IPS-20b (cell line): ENCODE results near the gene NOL9.

Experiments
- H3K27ac ChIP-seq: one replicate; pipeline ENCODE4 v1.5.1; 2013; ENCODE audit warnings: low read length
- H3K27me3 ChIP-seq: 2 replicates; pipeline ENCODE4 v1.6.1; 2013; ENCODE audit warnings: mild to moderate bottlenecking, low read length, inconsistent platforms; ENCODE audit not compliant: insufficient read depth
- H3K36me3 ChIP-seq: 2 replicates; pipeline ENCODE4 v1.6.1; 2013; ENCODE audit warnings: low read depth, mild to moderate bottlenecking, inconsistent platforms, low read length, moderate library complexity; ENCODE audit not compliant: insufficient read depth
- H3K4me1 ChIP-seq: 2 replicates; pipeline ENCODE4 v1.6.1; 2013; ENCODE audit warnings: mild to moderate bottlenecking, control low read depth, inconsistent platforms, low read length, moderate library complexity; ENCODE audit not compliant: insufficient read depth
- H3K4me3 ChIP-seq: 2 replicates; pipeline ENCODE4 v1.5.1; 2013; ENCODE audit warnings: mild to moderate bottlenecking, low read length, inconsistent platforms
- H3K9ac ChIP-seq: 2 replicates; pipeline ENCODE4 v1.6.1; 2013; ENCODE audit warnings: low read depth, mild to moderate bottlenecking, inconsistent platforms, low read length, moderate library complexity
- H3K9me3 ChIP-seq: 2 replicates; pipeline ENCODE4 v1.6.1; 2013; ENCODE audit warnings: mild to moderate bottlenecking, low read depth, low read length, inconsistent platforms; ENCODE audit not compliant: insufficient read depth

NOL9 gene

GRCh38 chr1:6504887-6505286, 49.4 kb downstream of the NOL9 start:
- no peak overlapping the region for H3K27ac ChIP-seq
- no peak overlapping the region for H3K9ac ChIP-seq

DNA sequence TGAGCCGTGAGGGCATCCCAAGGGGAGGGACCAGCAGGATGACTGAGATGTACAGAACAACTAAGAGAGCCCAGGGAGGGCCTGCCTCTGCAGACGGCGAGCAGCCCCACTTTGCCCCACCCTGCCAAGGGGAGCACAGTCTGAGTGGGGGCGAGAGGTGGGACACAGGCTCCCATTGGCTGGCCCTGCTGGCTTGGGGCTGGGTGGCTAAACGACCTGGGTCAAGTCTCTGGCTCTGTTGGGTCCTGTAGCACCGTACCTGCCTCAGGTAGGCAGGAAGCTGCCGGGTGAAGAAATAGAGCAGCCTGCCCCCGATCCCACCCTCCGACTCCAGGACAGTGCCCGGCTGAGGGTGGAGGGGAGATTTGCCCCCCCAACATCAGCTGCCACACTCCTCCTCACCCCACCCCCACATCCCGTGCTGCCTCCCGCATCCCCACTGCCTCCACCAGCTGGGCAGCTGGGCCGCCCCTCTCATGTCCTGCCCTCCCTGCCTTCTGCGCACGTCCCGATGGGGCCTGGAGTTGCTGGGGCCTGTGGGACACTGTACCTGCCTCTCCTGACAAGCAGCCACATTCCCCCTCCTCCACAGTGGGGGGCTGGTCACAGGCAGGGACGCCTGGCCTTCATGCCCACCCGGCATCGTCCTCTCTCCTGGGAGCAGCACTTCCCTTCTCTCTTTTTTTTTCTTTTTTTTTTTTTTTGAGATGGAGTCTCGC, 50.3 kb downstream of the NOL9 start:
- no peaks in the 10 kb centered on the region for H3K36me3 ChIP-seq
- no peak overlapping the region for H3K9ac ChIP-seq
- H3K4me3 ChIP-seq = no peak overlapping the region
- no peaks in the 10 kb centered on the region for H3K4me1 ChIP-seq
- H3K27me3 ChIP-seq = peaks cover 5% of the 10 kb centered on the region
- H3K9me3 ChIP-seq = no peaks in the 10 kb centered on the region
- no peak overlapping the region for H3K27ac ChIP-seq

More at GRCh38 chr1:6504887-6505286, 49.4 kb downstream of the NOL9 start:
- H3K36me3 ChIP-seq = no peaks in the 10 kb centered on the region
- H3K27me3 ChIP-seq = no peaks in the 10 kb centered on the region
- no peak overlapping the region for H3K4me3 ChIP-seq
- H3K9me3 ChIP-seq = no peaks in the 10 kb centered on the region
- no peaks in the 10 kb centered on the region for H3K4me1 ChIP-seq

GRCh38 chr1:6502000-6502891, 52.1 kb downstream of the NOL9 start:
- no peaks in the 10 kb centered on the region for H3K36me3 ChIP-seq
- H3K27ac ChIP-seq = no peak overlapping the region
- H3K4me3 ChIP-seq = no peak overlapping the region
- H3K4me1 ChIP-seq = no peaks in the 10 kb centered on the region
- H3K9me3 ChIP-seq = no peaks in the 10 kb centered on the region
- H3K27me3 ChIP-seq = peaks cover 21% of the 10 kb centered on the region
- H3K9ac ChIP-seq = no peak overlapping the region

DNA sequence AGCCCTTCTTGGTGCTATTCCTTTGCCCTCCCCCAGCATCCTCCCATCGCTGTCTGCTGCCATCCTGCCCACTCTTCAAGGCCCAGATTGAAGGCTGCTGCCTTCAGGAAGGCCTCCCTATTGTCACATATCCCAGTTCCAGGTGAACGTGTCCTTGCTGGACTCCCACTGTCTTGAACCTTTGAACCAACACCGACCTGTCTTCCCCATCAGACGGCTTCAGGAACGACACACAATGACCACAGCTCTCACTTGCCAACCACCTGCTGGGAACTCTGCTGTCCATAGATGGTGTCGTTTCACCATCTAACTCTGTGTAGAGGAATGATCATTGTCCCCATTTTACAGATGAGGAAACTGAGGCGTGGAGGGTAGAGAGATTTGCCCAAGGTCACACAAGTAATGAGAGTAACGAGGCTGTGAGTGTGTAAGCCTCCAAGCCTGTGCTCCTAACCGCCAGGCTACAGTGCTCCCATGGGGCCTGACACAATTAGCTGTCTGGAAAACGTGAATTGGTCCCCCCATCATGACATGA, 53.0 kb downstream of the NOL9 start:
- Histone ChIP-seq H3K9ac (no peak overlapping the region), H3K27ac (no peak overlapping the region), H3K9me3 (no peaks in the 10 kb centered on the region), H3K27me3 (peaks cover 28% of the 10 kb centered on the region), H3K4me1 (no peaks in the 10 kb centered on the region; the same call in 1 of the 2 replicates), H3K4me3 (no peak overlapping the region), H3K36me3 (no peaks in the 10 kb centered on the region)

- no peaks in the 10 kb centered on the region for H3K36me3 ChIP-seq
- H3K27ac ChIP-seq = no peak overlapping the region
- no peak overlapping the region for H3K4me3 ChIP-seq
- H3K4me1 ChIP-seq = peaks cover 5% of the 10 kb centered on the region; the same call in 1 of the 2 replicates
- H3K27me3 ChIP-seq = peaks cover 34% of the 10 kb centered on the region
- H3K9ac ChIP-seq = no peak overlapping the region
- H3K9me3 ChIP-seq = no peaks in the 10 kb centered on the region
Observed at GRCh38 chr1:6500544-6501278, 53.6 kb downstream of the NOL9 start.

- no peaks in the 10 kb centered on the region for H3K9me3 ChIP-seq
- H3K4me1 ChIP-seq = peaks cover 9% of the 10 kb centered on the region; the same call in 1 of the 2 replicates
- no peak overlapping the region for H3K4me3 ChIP-seq
- H3K9ac ChIP-seq = no peak overlapping the region
- no peak overlapping the region for H3K27ac ChIP-seq
- H3K27me3 ChIP-seq = peaks cover 38% of the 10 kb centered on the region
- H3K36me3 ChIP-seq = no peaks in the 10 kb centered on the region
Observed at GRCh38 chr1:6499296-6499695, 55.0 kb downstream of the NOL9 start.

DNA sequence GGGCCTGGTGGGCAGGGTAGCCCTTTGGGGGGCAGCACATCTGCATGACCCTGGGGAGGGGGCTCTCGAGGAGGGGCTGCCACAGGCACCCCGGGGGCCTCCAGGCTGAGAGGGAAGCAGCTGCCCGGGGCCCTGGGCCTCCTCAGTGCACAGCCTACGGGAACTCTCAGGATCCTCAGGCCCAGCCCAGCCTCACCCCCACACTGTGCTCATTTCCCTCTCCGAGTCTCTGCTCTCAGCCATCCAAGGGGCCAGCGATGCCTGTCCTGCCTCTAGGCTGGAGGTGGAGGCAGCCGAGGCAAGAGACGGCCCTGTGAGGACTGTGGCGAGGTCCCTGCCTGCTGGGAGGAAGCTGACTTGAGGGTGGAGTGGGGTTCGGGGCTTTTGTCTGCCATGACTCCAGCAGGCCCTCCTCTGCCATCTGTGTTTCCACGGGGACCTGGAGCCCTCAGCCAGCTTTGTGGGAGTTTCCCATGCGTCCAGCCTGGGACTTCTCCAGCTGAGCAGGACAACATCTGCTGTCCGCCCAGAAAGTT, 55.7 kb downstream of the NOL9 start:
- H3K4me1 ChIP-seq = peaks cover 9% of the 10 kb centered on the region; the same call in 1 of the 2 replicates
- no peak overlapping the region for H3K27ac ChIP-seq

GRCh38 chr1:6497867-6498575, 56.3 kb downstream of the NOL9 start:
- Histone ChIP-seq H3K4me3 (peak overlapping the region; percentile 68), H3K27ac (no peak overlapping the region), H3K9ac (no peak overlapping the region), H3K36me3 (no peaks in the 10 kb centered on the region), H3K9me3 (no peaks in the 10 kb centered on the region), H3K4me1 (peaks cover 9% of the 10 kb centered on the region; the same call in 1 of the 2 replicates), H3K27me3 (peaks cover 38% of the 10 kb centered on the region)

More for the DNA sequence above, 55.7 kb downstream of the NOL9 start:
- Histone ChIP-seq H3K9me3 (no peaks in the 10 kb centered on the region), H3K27me3 (peaks cover 38% of the 10 kb centered on the region), H3K4me3 (no peak overlapping the region), H3K9ac (no peak overlapping the region), H3K36me3 (no peaks in the 10 kb centered on the region)

DNA sequence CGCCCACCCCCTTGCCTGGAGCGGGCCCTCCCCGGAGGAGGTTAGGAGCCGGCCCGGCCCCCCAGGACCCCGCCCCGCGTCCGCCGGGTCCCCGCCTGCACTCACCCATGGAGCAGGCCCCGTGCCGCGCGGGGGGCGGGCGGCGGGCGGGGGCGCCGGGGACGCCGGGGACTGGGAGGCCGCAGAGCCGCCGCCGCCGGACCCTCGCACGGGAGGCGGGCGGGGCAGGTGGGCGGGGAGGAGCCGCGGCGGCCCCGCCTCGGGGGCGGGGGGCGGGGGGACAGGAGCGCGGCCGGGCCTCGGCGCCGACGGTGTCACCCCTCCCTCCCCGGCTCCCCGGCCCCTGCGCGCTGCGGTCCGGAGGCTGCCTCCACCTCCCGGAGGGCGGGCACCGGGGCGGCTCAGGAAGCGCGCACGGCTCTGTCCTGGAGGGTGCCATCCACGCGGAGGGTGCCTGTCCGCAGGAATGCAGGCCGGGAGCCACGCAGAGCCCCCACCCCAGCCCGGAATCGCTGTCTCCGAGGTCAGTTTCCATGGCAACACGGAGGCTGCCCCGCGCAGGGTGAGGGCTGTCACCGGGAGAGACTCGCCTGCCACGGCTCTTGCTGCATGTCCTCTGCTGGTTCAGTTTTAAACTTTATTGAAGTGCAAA, 57.0 kb downstream of the NOL9 start:
- H3K4me1 ChIP-seq = peaks cover 9% of the 10 kb centered on the region; the same call in 1 of the 2 replicates
- H3K27ac ChIP-seq = no peak overlapping the region
- peak overlapping the region; percentile 69 for H3K4me3 ChIP-seq
- H3K27me3 ChIP-seq = peaks cover 38% of the 10 kb centered on the region
- no peak overlapping the region for H3K9ac ChIP-seq
- no peaks in the 10 kb centered on the region for H3K36me3 ChIP-seq
- H3K9me3 ChIP-seq = no peaks in the 10 kb centered on the region

- Histone ChIP-seq H3K36me3 (no peaks in the 10 kb centered on the region), H3K9me3 (no peaks in the 10 kb centered on the region), H3K4me1 (peaks cover 9% of the 10 kb centered on the region; the same call in 1 of the 2 replicates), H3K27me3 (peaks cover 38% of the 10 kb centered on the region), H3K9ac (no peak overlapping the region), H3K4me3 (peak overlapping the region; percentile 69), H3K27ac (no peak overlapping the region)
Observed at GRCh38 chr1:6496890-6497214, 57.5 kb downstream of the NOL9 start.
